Measurements from ENCODE around the gene NYAP2.

DNA sequence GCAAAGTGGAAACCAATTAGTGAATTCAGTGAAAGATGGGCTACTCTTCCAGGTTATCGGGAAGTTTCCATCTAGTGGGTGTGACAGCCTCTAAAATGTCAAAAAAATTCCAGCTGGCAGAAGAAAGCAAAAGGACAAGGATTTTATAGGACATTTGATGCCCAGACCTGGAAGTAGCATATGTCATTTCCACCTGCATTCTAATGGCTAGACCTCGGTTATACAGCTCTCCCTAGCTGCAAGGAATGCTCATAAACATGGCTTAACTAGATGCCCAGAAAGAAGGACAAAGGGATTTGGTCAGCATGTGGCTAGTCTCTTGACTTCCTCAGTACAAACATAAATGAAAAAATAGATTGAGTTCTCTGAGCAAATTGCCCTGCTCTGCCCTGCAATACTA is 215.4 kb downstream of the NYAP2 start:
- TF ChIP-seq SP1 (CRISPR knock-in tag; conservative IDR thresholded peaks at IDR 0.05) = no peak
- no peak for TF ChIP-seq PRDM15 (CRISPR knock-in tag; IDR thresholded peaks at IDR 0.05)
- TF ChIP-seq MLX (CRISPR knock-in tag; IDR thresholded peaks at IDR 0.05) = no peak
- TF ChIP-seq ZNF416 (CRISPR knock-in tag; IDR thresholded peaks at IDR 0.05) = no peak
- TF ChIP-seq CTCF (IDR thresholded peaks at IDR 0.05) = no peak
- no peak for TF ChIP-seq ZNF121 (CRISPR knock-in tag; IDR thresholded peaks at IDR 0.05)
- no peak for TF ChIP-seq JUN (CRISPR knock-in tag; IDR thresholded peaks at IDR 0.05)
- TF ChIP-seq ZNF281 (CRISPR knock-in tag; IDR thresholded peaks at IDR 0.05) = no peak
- no peak for TF ChIP-seq IRF2 (CRISPR knock-in tag; IDR thresholded peaks at IDR 0.05; ENCODE audit: borderline replicate concordance, low read depth)
- TF ChIP-seq RORB (CRISPR knock-in tag; IDR thresholded peaks at IDR 0.05) = no peak

Measured in WTC11 (cell line).